GM18873 (cell line): Measurements from ENCODE around the gene DDX42.
"Not testable (repeated sequence)": the region's sequence is repeated elsewhere in the genome, so short reads cannot be mapped to it uniquely, and the experiment has no call there.

ENCODE experiments used
- ATAC-seq: cut with Tn5 transposase; IDR thresholded peaks from one replicate; pipeline ENCODE4 v1.9.1; 2021; ENCODE audit warnings: mild to moderate bottlenecking, moderate library complexity, moderate number of reproducible peaks; ENCODE audit not compliant: unreplicated experiment, low FRiP score

DDX42 gene

GRCh38 chr17:63837962-63838600 lies 64.1 kb downstream of the DDX42 start:
- ATAC-seq = no peak

GRCh38 chr17:63838631-63839171 lies 64.7 kb downstream of the DDX42 start:
- no peak for ATAC-seq

GRCh38 chr17:63840591-63841349 lies 66.8 kb downstream of the DDX42 start:
- ATAC-seq = no peak

GRCh38 chr17:63841350-63842172 lies 67.6 kb downstream of the DDX42 start:
- no peak for ATAC-seq

GRCh38 chr17:63842173-63842539 lies 68.2 kb downstream of the DDX42 start:
- peak; percentile 3 for ATAC-seq

- peak; percentile 75 for ATAC-seq
Observed at GRCh38 chr17:63842540-63843386, 68.8 kb downstream of the DDX42 start, which contains the start of gene SMARCD2. SMARCD2 (minus strand) TSS chr17:63842685; CDS start chr17:63842674, 11 bp downstream.

GRCh38 chr17:63843387-63843888 lies 69.5 kb downstream of the DDX42 start:
- ATAC-seq = not testable (repeated sequence)

- no peak for ATAC-seq
Observed at GRCh38 chr17:63843910-63844677, 70.1 kb downstream of the DDX42 start.

- no peak for ATAC-seq
Observed at GRCh38 chr17:63845509-63845908, 71.5 kb downstream of the DDX42 start.

- ATAC-seq = no peak
Observed at GRCh38 chr17:63847525-63848249, 73.7 kb downstream of the DDX42 start.

- peak; percentile 59 for ATAC-seq
Observed at GRCh38 chr17:63848834-63849689, 75.1 kb downstream of the DDX42 start.

GRCh38 chr17:63850401-63850800 lies 76.4 kb downstream of the DDX42 start:
- ATAC-seq = no peak

GRCh38 chr17:63853260-63853659 lies 79.3 kb downstream of the DDX42 start:
- no peak for ATAC-seq

GRCh38 chr17:63854709-63855108 lies 80.7 kb downstream of the DDX42 start:
- ATAC-seq = no peak

GRCh38 chr17:63855185-63855584 lies 81.2 kb downstream of the DDX42 start:
- ATAC-seq = no peak

GRCh38 chr17:63856425-63856824 lies 82.5 kb downstream of the DDX42 start:
- not testable (repeated sequence) for ATAC-seq

- ATAC-seq = no peak
Observed at GRCh38 chr17:63859257-63859656, 85.3 kb downstream of the DDX42 start.
